A549 (cell line): ENCODE data around the gene CCND1.

Source experiments
- EHMT2 ChIP-seq: fragments of 200-600 bp; sonication (generic); IDR thresholded peaks from 2 replicates; pipeline ENCODE4 v1.6.1; 2016; ENCODE audit warnings: antibody characterized with exemption, low read depth, mild to moderate bottlenecking, moderate library complexity
- ZNF302 ChIP-seq: fragments of 250-450 bp; sonication (Bioruptor Pico); IDR thresholded peaks from 2 replicates; pipeline ENCODE4 v1.9.0; 2021; ENCODE audit warnings: inconsistent platforms, mild to moderate bottlenecking, moderate library complexity

DNA sequence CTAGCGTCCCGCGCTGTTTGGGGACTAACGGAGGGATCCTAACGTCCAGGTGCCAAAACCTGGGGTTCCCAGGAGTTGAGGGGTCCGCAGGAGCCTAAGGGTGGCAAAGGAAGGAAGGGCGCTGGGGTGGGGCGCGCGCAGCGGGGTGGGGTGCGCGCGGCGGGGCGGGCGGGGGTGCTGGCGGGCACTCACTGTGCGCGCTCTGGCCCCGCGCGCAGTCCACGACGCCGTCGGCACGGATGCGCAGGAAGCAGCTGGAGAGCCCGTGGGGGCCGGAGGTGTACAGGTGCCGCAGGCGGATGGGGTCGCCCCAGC lies 62.5 kb downstream of the CCND1 start:
- TF ChIP-seq ZNF302 (CRISPR knock-in tag) (no peak), EHMT2 (no peak)
